GM23338 (cell line): ENCODE measurements around the gene FGFR3. TPM values are rescaled to one million over a fixed set of nuclear protein-coding genes. Genes with fewer than 3 reads are reported as not detected.

Source experiments
- ATAC-seq: fragments of 200-7000 bp; cut with Tn5 transposase; 3 replicates; pipeline ENCODE4 v1.9.1; 2020
- DNase-seq: peaks from one replicate; pipeline ENCODE4 v3.0.0-alpha.2; 2015; ENCODE audit warnings: low spot score
- H2AFZ ChIP-seq: fragments of 200-600 bp; sonication (generic); 2 replicates; pipeline ENCODE4 v1.8.0; 2016; ENCODE audit warnings: antibody characterized with exemption, mild to moderate bottlenecking, moderate library complexity
- H3F3A ChIP-seq: fragments of 200-600 bp; sonication (generic); replicated peaks from 2 replicates; pipeline ENCODE4 v1.8.0; 2017; ENCODE audit warnings: antibody characterized with exemption, mixed run types, low read depth
- H3K27ac ChIP-seq: fragments of 200-600 bp; sonication (generic); 2 replicates; pipeline ENCODE4 v1.6.1; 2016; ENCODE audit warnings: low read depth
- H3K27me3 ChIP-seq: fragments of 200-600 bp; sonication (generic); 2 replicates; pipeline ENCODE4 v1.8.0; 2016; ENCODE audit warnings: mild to moderate bottlenecking, mixed run types, moderate library complexity; ENCODE audit not compliant: insufficient read depth
- H3K36me3 ChIP-seq: fragments of 200-600 bp; sonication (generic); 2 replicates; pipeline ENCODE4 v1.8.0; 2016; ENCODE audit warnings: mild to moderate bottlenecking; ENCODE audit not compliant: insufficient read depth
- H3K4me1 ChIP-seq: fragments of 200-600 bp; sonication (generic); 2 replicates; pipeline ENCODE4 v1.8.0; 2016; ENCODE audit warnings: mild to moderate bottlenecking, moderate library complexity; ENCODE audit not compliant: insufficient read depth
- H3K4me2 ChIP-seq: fragments of 200-600 bp; sonication (generic); 2 replicates; pipeline ENCODE4 v1.7.1; 2017; ENCODE audit warnings: mixed run types
- H3K4me3 ChIP-seq: fragments of 200-600 bp; sonication (generic); 2 replicates; pipeline ENCODE4 v1.6.1; 2016; ENCODE audit warnings: mixed run types
- H3K79me2 ChIP-seq: fragments of 200-600 bp; sonication (generic); replicated peaks from 2 replicates; pipeline ENCODE4 v1.8.0; 2017; ENCODE audit warnings: mild to moderate bottlenecking; ENCODE audit not compliant: insufficient read depth
- H3K9me2 ChIP-seq: fragments of 200-600 bp; sonication (generic); 2 replicates; pipeline ENCODE4 v1.8.0; 2017; ENCODE audit not compliant: insufficient read depth
- H4K20me1 ChIP-seq: fragments of 200-600 bp; sonication (generic); replicated peaks from 2 replicates; pipeline ENCODE4 v1.8.0; 2017; ENCODE audit warnings: mild to moderate bottlenecking; ENCODE audit not compliant: insufficient read depth
- H3K27ac Mint-ChIP-seq: 2 replicates; pipeline ENCODE4 v1.8.0; 2020; ENCODE audit warnings: inconsistent platforms, mild to moderate bottlenecking, moderate library complexity, mixed read lengths
- H3K27me3 Mint-ChIP-seq: 3 replicates; pipeline ENCODE4 v1.8.0; 2022; ENCODE audit warnings: low read depth, mild to moderate bottlenecking, moderate library complexity, mixed read lengths, inconsistent platforms; ENCODE audit not compliant: insufficient read depth, poor library complexity
- H3K36me3 Mint-ChIP-seq: 3 replicates; pipeline ENCODE4 v1.8.0; 2021; ENCODE audit warnings: low read depth, mild to moderate bottlenecking, inconsistent platforms, moderate library complexity, mixed read lengths
- H3K4me1 Mint-ChIP-seq: 3 replicates; pipeline ENCODE4 v1.8.0; 2020; ENCODE audit warnings: mild to moderate bottlenecking, inconsistent platforms, mixed read lengths
- H3K4me3 Mint-ChIP-seq: 3 replicates; pipeline ENCODE4 v1.8.0; 2021; ENCODE audit warnings: moderate library complexity, mild to moderate bottlenecking, inconsistent platforms, mixed read lengths
- H3K9me3 Mint-ChIP-seq: 3 replicates; pipeline ENCODE4 v1.8.0; 2020; ENCODE audit warnings: moderate library complexity, mild to moderate bottlenecking, inconsistent platforms, mixed read lengths
- CREB1 ChIP-seq: fragments of 250-450 bp; sonication (Bioruptor Pico); IDR thresholded peaks from 2 replicates; pipeline ENCODE4 v1.5.0; 2020; ENCODE audit warnings: low read depth, mild to moderate bottlenecking, moderate library complexity
- CTCF ChIP-seq, 2 experiments: fragments of 200-600 bp in 1 of 2; sonication (generic) in 1 of 2; conservative IDR thresholded peaks; 2 replicates each; pipeline versions ENCODE4 v1.5.1 to v1.6.1; 2016 to 2017; ENCODE audit warnings: antibody characterized with exemption in 2 of 2, low read depth in 2 of 2, mild to moderate bottlenecking in 2 of 2, moderate library complexity in 1 of 2
- ETS1 ChIP-seq: IDR thresholded peaks from 2 replicates; pipeline ENCODE4 v1.6.1; 2016; ENCODE audit warnings: antibody characterized with exemption
- EZH2 ChIP-seq: fragments of 200-600 bp; sonication (generic); IDR thresholded peaks from one replicate; pipeline ENCODE4 v1.8.0; 2017; ENCODE audit warnings: antibody characterized with exemption, mild to moderate bottlenecking, low read depth; ENCODE audit not compliant: unreplicated experiment
- NANOG ChIP-seq: IDR thresholded peaks from 2 replicates; pipeline ENCODE4 v1.6.1; 2016; ENCODE audit warnings: antibody characterized with exemption, borderline replicate concordance
- STAT1 ChIP-seq: IDR thresholded peaks from one replicate; pipeline ENCODE4 v1.6.1; 2016; ENCODE audit warnings: antibody characterized with exemption; ENCODE audit not compliant: unreplicated experiment
- ZNF462 ChIP-seq: fragments of 250-450 bp; sonication (Bioruptor Pico); IDR thresholded peaks from 2 replicates; pipeline ENCODE4 v1.5.0; 2020; ENCODE audit warnings: mild to moderate bottlenecking, moderate library complexity
- polyA plus RNA-seq: library from polyadenylated mRNA; unstranded; fragments of >200 nt; fragmentation: Nextera tagmentation; extraction: Ambion mirVana; gene quantifications from 2 replicates; pipeline ENCODE4 v1.2.1, GENCODE V29; 2016
- total RNA-seq: library from RNA; depleted of rRNA; stranded (reverse); fragments of >200 nt; shearing (Covaris generic); gene quantifications from 2 replicates; pipeline ENCODE4 v1.2.3, GENCODE V29; 2014
- TF ChIP-seq, protein P1 (sequence below): IDR thresholded peaks from one replicate; pipeline ENCODE4 v1.6.1; 2018; ENCODE audit warnings: antibody characterized with exemption; ENCODE audit not compliant: unreplicated experiment

FGFR3 gene
- total and polyA plus RNA-seq, 2 experiments from 2014 or later, result 3.6 to 17.4 TPM

GRCh38 chr4:1761130-1761689, 31.9 kb upstream of the FGFR3 start (continued):
- no peak for TF ChIP-seq EZH2

DNA sequence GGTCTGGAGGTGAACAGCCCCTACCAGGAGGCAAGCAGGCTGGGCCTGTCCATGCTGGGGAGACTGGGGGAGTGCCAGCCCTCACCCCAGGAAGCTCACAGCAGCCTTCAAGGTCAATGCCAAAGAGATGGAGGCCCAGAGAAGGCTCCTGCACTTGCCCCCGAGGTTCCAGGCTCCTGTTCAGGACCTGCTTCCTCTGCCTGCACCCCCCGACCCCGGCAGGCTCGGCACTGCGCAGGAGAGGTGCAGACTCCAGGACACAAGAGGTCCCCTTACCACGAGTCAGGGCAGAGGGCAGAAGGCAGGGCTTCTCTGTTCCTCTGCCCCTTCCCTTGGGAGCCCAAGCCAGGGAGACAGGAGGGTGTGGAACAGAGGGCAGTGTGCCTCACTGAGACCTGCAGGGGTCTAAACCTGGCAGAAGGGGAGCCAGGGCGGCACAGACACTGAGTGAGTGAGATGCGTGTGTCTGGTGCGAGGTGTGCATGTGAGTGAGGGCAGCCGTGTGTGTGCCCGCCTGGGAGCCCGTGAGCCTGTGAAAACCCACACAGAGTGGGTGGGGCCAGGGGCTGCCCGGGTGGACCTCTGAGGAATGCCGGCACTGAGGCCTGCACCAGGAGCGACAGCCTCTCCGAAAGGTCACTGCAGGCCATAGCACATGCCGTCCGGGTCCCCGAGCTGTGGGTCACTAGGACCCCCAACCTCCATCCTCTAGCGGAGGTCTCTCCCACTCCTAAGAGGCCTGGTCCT, 30.7 kb upstream of the FGFR3 start:
- peaks cover 9% of the 10 kb centered on the region for H3K4me1 Mint-ChIP-seq
- DNase-seq (no peak), ATAC-seq (no peak)
- no peak for TF ChIP-seq ETS1
- no peak for TF ChIP-seq CTCF (conservative IDR thresholded peaks at IDR 0.05; ENCODE audit: low read depth in 2 of 2)
- no peak for TF ChIP-seq STAT1
- no peak for TF ChIP-seq CREB1 (CRISPR knock-in tag)
- TF ChIP-seq NANOG, result no peak
- no peak for TF ChIP-seq ZNF462 (CRISPR knock-in tag)
- TF ChIP-seq, protein P1, sequence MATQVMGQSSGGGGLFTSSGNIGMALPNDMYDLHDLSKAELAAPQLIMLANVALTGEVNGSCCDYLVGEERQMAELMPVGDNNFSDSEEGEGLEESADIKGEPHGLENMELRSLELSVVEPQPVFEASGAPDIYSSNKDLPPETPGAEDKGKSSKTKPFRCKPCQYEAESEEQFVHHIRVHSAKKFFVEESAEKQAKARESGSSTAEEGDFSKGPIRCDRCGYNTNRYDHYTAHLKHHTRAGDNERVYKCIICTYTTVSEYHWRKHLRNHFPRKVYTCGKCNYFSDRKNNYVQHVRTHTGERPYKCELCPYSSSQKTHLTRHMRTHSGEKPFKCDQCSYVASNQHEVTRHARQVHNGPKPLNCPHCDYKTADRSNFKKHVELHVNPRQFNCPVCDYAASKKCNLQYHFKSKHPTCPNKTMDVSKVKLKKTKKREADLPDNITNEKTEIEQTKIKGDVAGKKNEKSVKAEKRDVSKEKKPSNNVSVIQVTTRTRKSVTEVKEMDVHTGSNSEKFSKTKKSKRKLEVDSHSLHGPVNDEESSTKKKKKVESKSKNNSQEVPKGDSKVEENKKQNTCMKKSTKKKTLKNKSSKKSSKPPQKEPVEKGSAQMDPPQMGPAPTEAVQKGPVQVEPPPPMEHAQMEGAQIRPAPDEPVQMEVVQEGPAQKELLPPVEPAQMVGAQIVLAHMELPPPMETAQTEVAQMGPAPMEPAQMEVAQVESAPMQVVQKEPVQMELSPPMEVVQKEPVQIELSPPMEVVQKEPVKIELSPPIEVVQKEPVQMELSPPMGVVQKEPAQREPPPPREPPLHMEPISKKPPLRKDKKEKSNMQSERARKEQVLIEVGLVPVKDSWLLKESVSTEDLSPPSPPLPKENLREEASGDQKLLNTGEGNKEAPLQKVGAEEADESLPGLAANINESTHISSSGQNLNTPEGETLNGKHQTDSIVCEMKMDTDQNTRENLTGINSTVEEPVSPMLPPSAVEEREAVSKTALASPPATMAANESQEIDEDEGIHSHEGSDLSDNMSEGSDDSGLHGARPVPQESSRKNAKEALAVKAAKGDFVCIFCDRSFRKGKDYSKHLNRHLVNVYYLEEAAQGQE, result no peak
- Histone ChIP-seq H2AFZ (no peak overlapping the region), H3F3A (no peaks in the 10 kb centered on the region), H3K79me2 (no peaks in the 10 kb centered on the region), H3K36me3 (no peaks in the 10 kb centered on the region), H3K27me3 (no peaks in the 10 kb centered on the region), H3K4me2 (no peak overlapping the region), H3K27ac (no peak overlapping the region), H3K4me1 (peaks cover 16% of the 10 kb centered on the region; the same call in 1 of the 2 replicates), H3K9me2 (no peaks in the 10 kb centered on the region), H4K20me1 (no peaks in the 10 kb centered on the region), H3K4me3 (no peak overlapping the region)
- H3K36me3 Mint-ChIP-seq, result no peaks in the 10 kb centered on the region
- H3K27me3 Mint-ChIP-seq, result peaks cover 14% of the 10 kb centered on the region
- H3K9me3 Mint-ChIP-seq, result no peaks in the 10 kb centered on the region; the same call in 2 of the 3 replicates
- H3K4me3 Mint-ChIP-seq, result no peak overlapping the region
- no peak overlapping the region for H3K27ac Mint-ChIP-seq
